Liver (tissue), 9 donors: Measurements from ENCODE around the gene MED16. TPM values are rescaled to one million over a fixed set of nuclear protein-coding genes. Genes with fewer than 3 reads are reported as not detected.

Experiments
- DNase-seq: peaks from one replicate; pipeline ENCODE4 v3.0.0-alpha.2; 2017; ENCODE audit warnings: low spot score
- H3K27ac ChIP-seq, 2 donors: one replicate each; pipeline ENCODE4 v1.7.0; 2013; ENCODE audit warnings: inconsistent platforms in 2 of 2, low read length in 2 of 2, control low read depth in 1 of 2, low read depth in 1 of 2, mild to moderate bottlenecking in 1 of 2
- H3K27me3 ChIP-seq, 4 donors: one replicate each; pipeline versions ENCODE4 v1.6.1 to v1.7.0; 2013; ENCODE audit warnings: low read length in 3 of 4, inconsistent platforms in 1 of 4, mild to moderate bottlenecking in 1 of 4, moderate library complexity in 1 of 4; ENCODE audit not compliant: control insufficient read depth in 4 of 4, insufficient read depth in 4 of 4
- H3K36me3 ChIP-seq, 4 donors: one replicate each; pipeline versions ENCODE4 v1.6.1 to v1.7.0; 2013; ENCODE audit warnings: low read length in 3 of 4, mild to moderate bottlenecking in 3 of 4, low read depth in 1 of 4, moderate library complexity in 1 of 4; ENCODE audit not compliant: control insufficient read depth in 4 of 4, insufficient read depth in 3 of 4
- H3K4me1 ChIP-seq, 4 donors: one replicate each; pipeline versions ENCODE4 v1.6.1 to v1.7.0; 2013; ENCODE audit warnings: low read length in 3 of 4, mild to moderate bottlenecking in 3 of 4, moderate library complexity in 1 of 4; ENCODE audit not compliant: control insufficient read depth in 4 of 4, insufficient read depth in 4 of 4
- H3K4me3 ChIP-seq, 3 donors: one replicate each; pipeline versions ENCODE4 v1.6.1 to v1.7.0; 2013; ENCODE audit warnings: low read length in 3 of 3, control low read depth in 1 of 3, low read depth in 1 of 3, mild to moderate bottlenecking in 1 of 3
- H3K9ac ChIP-seq, 2 donors: one replicate each; pipeline ENCODE4 v1.7.0; 2013; ENCODE audit warnings: low read length in 2 of 2, mild to moderate bottlenecking in 2 of 2, moderate library complexity in 2 of 2, control low read depth in 1 of 2, low read depth in 1 of 2
- H3K9me3 ChIP-seq, 4 donors: one replicate each; pipeline versions ENCODE4 v1.6.1 to v1.7.0; 2013; ENCODE audit warnings: low read length in 3 of 4; ENCODE audit not compliant: control insufficient read depth in 4 of 4
- ATF3 ChIP-seq: IDR thresholded peaks from 2 replicates; pipeline ENCODE4 v1.6.1; 2016; ENCODE audit warnings: antibody characterized with exemption
- CTCF ChIP-seq: fragments of 150-350 bp; IDR thresholded peaks from 2 replicates; pipeline ENCODE4 v1.5.1; 2017; ENCODE audit warnings: improper control_type of control experiment, low read depth, low read length; ENCODE audit not compliant: missing input control
- EGR1 ChIP-seq, 2 donors: IDR thresholded peaks; 2 replicates each; pipeline ENCODE4 v1.6.1; 2016 to 2018; ENCODE audit warnings: antibody characterized with exemption in 2 of 2, low read depth in 2 of 2
- FOXA1 ChIP-seq: IDR thresholded peaks from 2 replicates; pipeline ENCODE4 v1.6.1; 2016; ENCODE audit warnings: antibody characterized with exemption
- FOXA2 ChIP-seq: IDR thresholded peaks from 2 replicates; pipeline ENCODE4 v1.6.1; 2016; ENCODE audit warnings: antibody characterized with exemption
- GABPA ChIP-seq, 2 donors: IDR thresholded peaks in 1 of 2; conservative IDR thresholded peaks in 1 of 2; 2 replicates each; pipeline ENCODE4 v1.6.1; 2016; ENCODE audit warnings: antibody characterized with exemption in 2 of 2, mild to moderate bottlenecking in 1 of 2, moderate library complexity in 1 of 2
- HNF4A ChIP-seq, 2 donors: conservative IDR thresholded peaks; 2 replicates each; pipeline ENCODE4 v1.6.1; 2016; ENCODE audit warnings: antibody characterized with exemption in 2 of 2, mild to moderate bottlenecking in 2 of 2
- HNF4G ChIP-seq: IDR thresholded peaks from 2 replicates; pipeline ENCODE4 v1.6.1; 2016; ENCODE audit warnings: antibody characterized with exemption
- JUND ChIP-seq, 2 donors: IDR thresholded peaks; 2 replicates each; pipeline ENCODE4 v1.6.1; 2016; ENCODE audit warnings: antibody characterized with exemption in 2 of 2
- MAX ChIP-seq: IDR thresholded peaks from 2 replicates; pipeline ENCODE4 v1.6.1; 2016; ENCODE audit warnings: antibody characterized with exemption
- NR2F2 ChIP-seq: IDR thresholded peaks from 2 replicates; pipeline ENCODE4 v1.6.1; 2016; ENCODE audit warnings: antibody characterized with exemption
- RAD21 ChIP-seq, 2 donors: IDR thresholded peaks; 2 replicates each; pipeline ENCODE4 v1.6.1; 2016; ENCODE audit warnings: antibody characterized with exemption in 2 of 2, mild to moderate bottlenecking in 2 of 2
- REST ChIP-seq: IDR thresholded peaks from 2 replicates; pipeline ENCODE4 v1.6.1; 2016; ENCODE audit warnings: antibody characterized with exemption, mild to moderate bottlenecking
- RXRA ChIP-seq, 2 donors: IDR thresholded peaks; 2 replicates each; pipeline ENCODE4 v1.6.1; 2017 to 2018; ENCODE audit warnings: antibody characterized with exemption in 2 of 2, mild to moderate bottlenecking in 1 of 2
- SP1 ChIP-seq: IDR thresholded peaks from 2 replicates; pipeline ENCODE4 v1.6.1; 2018; ENCODE audit warnings: antibody characterized with exemption, mild to moderate bottlenecking
- TAF1 ChIP-seq: conservative IDR thresholded peaks from 2 replicates; pipeline ENCODE4 v1.6.1; 2016; ENCODE audit warnings: antibody characterized with exemption, mild to moderate bottlenecking
- YY1 ChIP-seq: IDR thresholded peaks from 2 replicates; pipeline ENCODE4 v1.6.1; 2016; ENCODE audit warnings: antibody characterized with exemption, mild to moderate bottlenecking
- ZBTB33 ChIP-seq: IDR thresholded peaks from 2 replicates; pipeline ENCODE4 v1.6.1; 2016; ENCODE audit warnings: antibody characterized with exemption
- WGBS: extraction: QIAGEN DNeasy Blood & Tissue Kit; methylation state at CpG from one replicate; pipeline ENCODE4 v1.1.7; 2013; 5-methylcytosine and 5-hydroxymethylcytosine counted together
- polyA plus RNA-seq, 2 donors: library from polyadenylated mRNA; stranded (reverse) in 1 of 2; unstranded in 1 of 2; fragments of 200-250 nt in 1 of 2; fragments of >200 nt in 1 of 2; fragmentation: Nextera tagmentation in 1 of 2; extraction: Ambion mirVana in 1 of 2; gene quantifications; one replicate each; pipeline versions ENCODE4 v1.2.1 to v1.2.3, GENCODE V29; 2013 to 2015
- total RNA-seq, 2 donors: library from RNA; depleted of rRNA; stranded (reverse); fragments of >200 nt; gene quantifications; one replicate each; pipeline ENCODE4 v1.2.3, GENCODE V29; 2014
- donor health status: healthy.
- donor health status: healthy.
- donor health status: healthy.
- donor health status: healthy.
- donor health status: healthy.

MED16 gene
- total and polyA plus RNA-seq, 4 donors = 30.6 to 50.5 (median 41.0) TPM

- peak overlapping the region; percentile 58 to 90 (median 66) for H3K4me3 ChIP-seq
- H3K9ac ChIP-seq = no peak overlapping the region
- H3K27ac ChIP-seq = peak overlapping the region in 1 of 2 donors; percentile 72
- no peaks in the 10 kb centered on the region for H3K36me3 ChIP-seq
- H3K9me3 ChIP-seq = no peaks in the 10 kb centered on the region
- DNase-seq = no peak
- TF ChIP-seq FOXA1 (no peak), YY1 (no peak)
- WGBS = 16% methylated on average over 31 of the region's 31 CpGs
- H3K27me3 ChIP-seq = peaks cover 0 to 9% (median 1%) of the 10 kb centered on the region in 4 donors
- peaks cover 11 to 38% (median 26%) of the 10 kb centered on the region in 4 donors for H3K4me1 ChIP-seq
Measured at GRCh38 chr19:924553-925086, 31.6 kb upstream of the MED16 start.

- 3% methylated on average over 84 of the region's 84 CpGs for WGBS
- H3K36me3 ChIP-seq = no peaks in the 10 kb centered on the region
- peaks cover 0 to 15% (median 3%) of the 10 kb centered on the region in 4 donors for H3K27me3 ChIP-seq
- H3K4me1 ChIP-seq = peaks cover 4 to 35% (median 20%) of the 10 kb centered on the region in 4 donors
- no peak for DNase-seq
- H3K4me3 ChIP-seq = peak overlapping the region in 1 of 3 donors; percentile 25
- no peak overlapping the region for H3K27ac ChIP-seq
- no peak for TF ChIP-seq ZBTB33
- no peak for TF ChIP-seq TAF1
- TF ChIP-seq GABPA (IDR thresholded peaks at IDR 0.05 in 1 of 2, conservative IDR thresholded peaks at IDR 0.05 in 1 of 2) = no peak
- TF ChIP-seq RAD21 (IDR thresholded peaks at IDR 0.05) = no peak
- no peak for TF ChIP-seq SP1
- TF ChIP-seq HNF4G = no peak
- no peak for TF ChIP-seq MAX
- TF ChIP-seq REST = no peak
- no peak for TF ChIP-seq HNF4A (conservative IDR thresholded peaks at IDR 0.05)
- no peak for TF ChIP-seq JUND (IDR thresholded peaks at IDR 0.05)
- no peak for TF ChIP-seq RXRA (IDR thresholded peaks at IDR 0.05)
- no peak for TF ChIP-seq FOXA2
- no peak for TF ChIP-seq EGR1 (IDR thresholded peaks at IDR 0.05; ENCODE audit: low read depth in 2 of 2)
- no peak for TF ChIP-seq FOXA1
- no peak for TF ChIP-seq NR2F2
- TF ChIP-seq ATF3 = no peak
- no peak for TF ChIP-seq CTCF
- no peak for TF ChIP-seq YY1
- H3K9ac ChIP-seq = no peak overlapping the region
- no peaks in the 10 kb centered on the region for H3K9me3 ChIP-seq
Measured at GRCh38 chr19:920051-920864, 27.3 kb upstream of the MED16 start.
